Inflammatory macrophage (primary cell): ENCODE results near the gene LMBR1.

Experiments used
- DNase-seq, 2 donors: peaks; one replicate each; pipeline ENCODE4 v3.0.0-alpha.2; 2020 to 2022

Gene LMBR1

DNA sequence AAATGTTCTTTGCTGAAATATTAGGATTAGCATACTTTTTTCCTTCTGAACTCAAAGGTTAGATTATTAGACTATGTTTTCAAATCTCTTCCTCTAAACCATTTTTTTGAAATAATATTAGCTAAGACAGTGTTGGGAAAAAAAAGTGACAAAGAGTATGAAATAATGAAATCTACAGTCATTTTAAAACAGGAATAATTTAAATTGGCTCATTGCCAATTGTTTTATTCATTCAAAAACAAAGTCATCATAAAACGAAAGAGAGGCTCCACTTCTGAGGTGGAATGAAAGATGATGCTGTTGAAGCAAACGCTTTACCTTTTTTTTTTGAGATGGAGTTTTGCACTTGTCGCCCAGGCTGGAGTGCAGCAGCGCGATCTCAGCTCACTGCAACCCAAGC lies 201.2 kb downstream of the LMBR1 start:
- DNase-seq = no peak

DNA sequence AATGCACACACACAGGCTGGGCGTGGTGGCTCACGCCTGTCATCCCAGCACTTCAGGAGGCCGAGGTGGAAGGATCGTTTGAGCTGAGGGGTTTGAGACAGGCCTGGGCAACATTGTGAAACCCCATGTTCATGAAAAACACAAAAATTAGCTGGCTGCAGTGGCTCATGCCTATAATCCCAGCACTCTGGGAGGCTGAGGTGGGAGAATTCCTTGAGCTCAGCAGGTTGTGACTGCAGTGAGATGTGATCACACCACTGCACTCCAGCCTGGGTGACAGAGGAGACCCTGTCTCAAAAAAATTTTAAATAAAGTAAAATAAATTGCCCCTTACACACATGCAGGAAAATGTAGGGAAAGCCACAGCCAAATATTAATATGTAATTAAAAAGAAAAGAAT lies 208.3 kb downstream of the LMBR1 start:
- DNase-seq = no peak

DNA sequence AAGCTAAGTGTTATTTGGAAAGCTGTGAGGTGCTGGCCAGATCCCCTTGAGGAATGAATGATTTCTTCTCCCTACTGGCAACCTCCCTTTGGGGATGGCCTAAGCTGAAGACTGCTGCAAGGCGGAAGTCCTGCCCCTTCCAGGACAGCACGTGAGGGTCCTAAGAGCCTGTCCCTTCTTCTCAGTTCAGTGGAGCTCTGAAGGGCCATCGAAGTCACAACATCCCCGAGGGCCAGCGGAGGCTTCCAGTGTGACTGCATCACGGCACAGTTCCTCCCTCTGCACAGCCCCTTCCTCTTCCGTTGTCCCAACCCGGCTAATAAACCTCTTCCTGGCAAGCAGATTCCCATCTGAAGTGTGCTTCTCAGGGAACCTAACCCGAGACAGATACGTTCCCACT lies 208.7 kb downstream of the LMBR1 start:
- no peak for DNase-seq

DNA sequence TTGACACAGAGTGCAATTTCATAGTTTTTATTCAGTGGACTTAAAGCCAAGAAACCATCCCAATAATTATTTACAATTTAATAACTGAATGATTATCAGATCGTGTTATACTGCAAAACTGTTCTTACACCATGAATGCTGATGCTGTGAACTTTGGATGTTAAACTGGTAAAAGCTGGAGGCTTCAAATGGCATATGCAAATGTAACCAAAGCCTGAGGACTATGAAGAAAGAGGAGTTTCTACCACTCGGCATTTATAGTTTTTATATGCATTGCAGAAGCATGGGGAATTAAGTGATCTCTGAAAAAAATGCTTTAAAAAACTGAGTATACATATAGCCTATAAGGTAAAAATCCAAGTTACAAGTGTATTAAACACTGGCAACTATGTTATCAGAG lies 210.1 kb downstream of the LMBR1 start:
- no peak for DNase-seq

DNA sequence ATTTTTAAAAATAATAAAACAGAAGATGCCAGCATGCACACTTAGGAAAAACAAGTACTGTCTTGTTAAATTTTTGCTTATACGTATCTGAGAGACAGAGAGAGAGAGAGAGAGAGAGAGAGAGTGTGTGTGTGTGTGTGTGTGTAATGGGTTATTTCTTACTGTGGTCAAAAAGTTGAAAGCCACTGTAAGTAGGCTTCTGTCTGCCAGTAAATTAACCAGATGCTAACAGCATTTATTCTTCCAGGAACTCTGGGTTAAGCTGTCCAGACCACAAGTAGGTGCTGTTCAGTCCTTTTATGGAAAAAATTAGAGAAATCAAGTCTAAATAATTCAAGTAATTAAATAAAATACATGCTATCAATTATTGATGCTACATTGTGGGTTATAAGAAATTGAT lies 212.7 kb downstream of the LMBR1 start:
- no peak for DNase-seq

DNA sequence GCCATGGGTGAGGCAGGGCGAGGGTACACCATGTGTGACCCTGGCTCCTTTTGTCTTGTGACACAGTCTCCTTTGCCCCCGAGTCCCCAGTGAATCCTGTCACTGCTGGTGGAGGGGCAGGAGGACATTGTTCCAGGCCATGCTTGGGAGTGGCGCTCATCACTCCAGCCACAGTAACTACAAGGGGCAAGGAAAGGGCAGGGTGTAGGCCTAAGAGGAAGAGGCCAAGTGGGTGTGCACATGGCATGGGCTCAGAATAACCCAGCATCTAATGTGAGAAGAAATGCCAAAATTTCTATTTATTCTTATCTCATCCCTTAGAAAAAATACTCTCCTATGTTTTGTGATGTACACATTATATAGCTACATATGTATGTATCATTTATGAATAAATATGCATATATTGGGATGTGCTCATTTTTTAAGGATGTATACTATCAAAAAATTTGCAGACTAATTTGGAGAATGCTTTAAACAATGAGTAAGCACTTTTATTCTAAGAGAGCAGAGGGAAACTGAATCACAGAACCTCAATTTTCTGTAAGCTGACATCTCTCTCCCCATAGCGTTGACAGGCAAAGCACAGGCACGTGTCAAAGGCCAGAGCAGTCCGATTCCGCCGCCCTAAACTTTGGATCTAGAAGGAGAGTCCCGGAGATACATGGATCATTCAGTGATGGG lies 215.5 kb downstream of the LMBR1 start:
- DNase-seq = no peak

DNA sequence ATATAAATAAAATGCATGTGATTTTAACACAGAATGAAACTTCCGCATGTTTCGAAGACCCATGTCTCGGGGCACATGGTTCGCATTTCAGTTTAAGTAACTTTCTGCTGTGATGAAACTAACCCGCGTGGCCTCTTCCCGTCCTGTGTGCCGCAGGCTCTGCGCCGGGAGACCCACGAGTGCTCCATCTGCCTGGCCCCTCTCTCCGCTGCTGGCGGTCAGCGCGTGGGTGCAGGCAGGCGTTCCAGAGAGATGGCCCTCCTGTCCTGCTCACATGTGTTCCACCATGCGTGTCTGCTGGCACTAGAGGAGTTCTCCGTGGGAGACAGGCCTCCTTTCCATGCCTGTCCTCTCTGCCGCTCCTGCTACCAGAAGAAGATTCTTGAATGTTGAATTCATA lies 216.7 kb downstream of the LMBR1 start:
- no peak for DNase-seq

DNA sequence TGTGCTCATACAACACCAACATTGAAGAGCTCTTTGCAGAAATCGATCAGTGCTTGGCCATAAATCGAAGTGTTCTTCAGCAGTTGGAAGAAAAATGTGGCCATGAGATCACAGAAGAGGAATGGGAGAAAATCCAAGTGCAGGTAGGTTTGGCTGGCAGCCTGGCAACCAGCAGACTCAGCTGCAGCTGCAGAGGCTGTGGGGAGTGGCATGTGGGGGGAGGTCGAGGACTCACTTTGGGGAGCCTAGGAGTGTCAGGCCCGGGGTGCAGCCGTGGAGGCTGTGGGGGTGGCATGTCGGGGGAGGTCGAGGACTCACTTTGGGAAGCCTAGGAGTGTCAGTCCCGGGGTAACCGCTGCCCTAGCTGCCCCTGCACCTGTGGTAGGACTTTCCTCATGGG lies 217.3 kb downstream of the LMBR1 start:
- DNase-seq = no peak

DNA sequence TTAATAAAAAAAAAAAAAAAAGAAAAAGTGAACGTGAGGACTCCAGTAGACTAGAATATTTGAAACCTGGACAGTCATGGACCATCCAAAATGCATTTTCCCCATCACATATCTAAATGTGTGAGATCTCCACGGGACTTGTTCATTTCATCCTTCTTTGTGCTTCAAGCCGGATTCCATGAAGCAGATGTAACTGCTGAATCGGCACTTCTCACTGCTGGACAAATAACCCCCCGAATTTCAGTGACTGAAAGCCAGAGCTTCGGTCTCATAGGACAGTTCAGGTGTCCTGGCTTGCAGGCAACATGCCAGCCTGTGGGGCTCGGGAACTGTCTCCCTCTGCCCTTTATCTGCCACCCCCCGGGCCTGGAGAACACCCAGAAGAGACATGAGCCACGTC lies 219.1 kb downstream of the LMBR1 start:
- DNase-seq = no peak

DNA sequence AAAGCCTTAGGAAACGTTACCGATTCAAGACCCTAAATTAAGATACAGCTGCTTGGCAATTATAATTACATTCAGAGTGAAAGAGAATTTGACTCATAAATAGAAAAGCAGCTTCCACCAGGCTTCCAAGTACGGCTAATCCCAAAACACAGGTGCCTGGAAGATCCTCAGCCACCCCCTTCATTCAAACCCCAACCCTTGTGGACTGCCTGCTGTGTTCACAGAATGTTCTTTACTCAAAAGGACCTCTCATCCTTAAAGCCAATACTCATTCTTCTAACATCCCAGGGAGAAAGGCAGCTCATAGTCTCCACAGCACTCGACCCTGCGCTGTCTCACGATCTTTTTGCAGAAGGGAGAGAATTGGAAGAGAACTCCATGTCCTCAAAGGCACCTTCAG lies 219.5 kb downstream of the LMBR1 start:
- no peak for DNase-seq

DNA sequence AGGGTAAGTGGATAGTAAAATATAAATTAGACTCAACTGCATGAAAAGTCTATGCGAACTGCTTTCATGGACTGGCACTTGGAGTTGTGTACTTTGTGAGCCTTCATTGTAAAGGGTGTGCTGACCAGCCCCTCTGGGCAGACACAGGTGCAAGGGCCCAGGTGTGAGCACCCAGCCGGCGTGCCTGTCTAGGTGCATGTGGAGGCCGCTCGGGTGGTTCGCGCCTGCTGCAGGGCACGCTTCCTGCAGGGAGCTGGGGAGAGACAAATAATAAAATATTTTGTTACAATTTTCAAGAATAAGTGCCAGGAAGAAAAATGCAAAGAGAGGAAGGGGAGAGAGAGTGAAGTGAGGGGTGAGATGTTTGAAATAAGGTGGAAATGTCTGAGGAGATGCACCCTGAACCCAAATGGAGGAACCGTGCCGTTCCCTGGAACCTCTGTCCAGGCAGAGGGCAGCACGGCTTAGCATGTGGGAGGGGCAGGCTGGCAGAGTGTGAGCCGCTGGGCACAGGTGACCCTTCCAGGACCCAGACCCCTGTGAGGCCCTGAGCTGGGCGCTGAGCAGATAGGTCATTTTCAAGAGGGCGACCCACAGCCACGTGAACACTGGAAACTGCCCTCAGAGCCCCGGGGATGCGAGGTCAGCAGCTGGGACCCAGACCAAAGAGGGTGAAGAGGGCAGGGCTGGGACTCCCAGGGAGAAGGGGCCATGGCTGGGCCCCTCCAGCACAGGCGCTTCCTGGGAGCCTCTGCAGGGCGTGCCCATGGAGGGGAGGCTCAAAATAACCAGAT lies 223.8 kb downstream of the LMBR1 start:
- DNase-seq = no peak

DNA sequence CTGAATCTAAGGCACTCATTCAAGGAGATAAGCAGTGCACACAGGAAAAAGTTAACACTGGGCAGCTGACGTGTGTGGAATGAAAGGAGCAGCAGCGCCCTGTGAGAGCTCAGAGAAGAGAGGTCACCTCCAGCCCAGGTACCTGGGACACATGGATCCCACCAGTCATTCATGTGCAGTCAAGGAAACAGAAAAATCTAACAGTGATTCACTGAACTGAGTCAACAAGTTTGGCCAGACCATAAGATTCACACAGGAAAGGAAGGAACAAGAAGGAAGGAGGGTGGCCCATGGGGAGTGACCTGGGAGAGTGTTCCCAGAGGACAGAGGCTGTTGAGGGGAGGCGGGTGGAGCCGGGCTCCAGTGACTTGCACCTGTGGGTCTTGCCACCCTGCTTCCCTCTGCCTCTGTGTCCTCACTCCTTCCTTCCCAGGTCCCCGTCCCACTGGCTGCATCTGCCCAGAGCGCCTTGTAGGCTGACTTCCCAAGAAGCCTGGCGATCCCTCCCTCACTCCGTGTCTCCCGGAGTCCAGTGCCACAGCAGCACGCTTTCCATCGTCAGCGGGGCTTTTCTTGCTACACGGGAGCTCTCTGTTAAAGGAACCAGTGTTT lies 224.7 kb downstream of the LMBR1 start:
- DNase-seq = no peak

DNA sequence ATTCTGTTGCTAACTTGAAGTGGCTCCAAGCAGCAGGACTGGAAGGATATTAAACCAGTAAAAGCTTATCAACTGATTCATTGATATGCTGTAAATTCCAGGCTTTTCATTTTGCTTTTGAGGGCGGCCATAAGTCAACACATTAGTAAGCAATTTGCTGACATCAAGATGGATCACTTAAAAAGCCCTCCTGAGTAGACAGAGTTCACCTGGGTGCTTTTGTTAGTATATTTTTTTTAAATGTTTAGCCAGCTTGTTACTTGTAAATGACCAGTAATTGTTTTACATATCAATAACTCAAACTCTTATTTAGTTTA lies 225.9 kb downstream of the LMBR1 start:
- DNase-seq = no peak

DNA sequence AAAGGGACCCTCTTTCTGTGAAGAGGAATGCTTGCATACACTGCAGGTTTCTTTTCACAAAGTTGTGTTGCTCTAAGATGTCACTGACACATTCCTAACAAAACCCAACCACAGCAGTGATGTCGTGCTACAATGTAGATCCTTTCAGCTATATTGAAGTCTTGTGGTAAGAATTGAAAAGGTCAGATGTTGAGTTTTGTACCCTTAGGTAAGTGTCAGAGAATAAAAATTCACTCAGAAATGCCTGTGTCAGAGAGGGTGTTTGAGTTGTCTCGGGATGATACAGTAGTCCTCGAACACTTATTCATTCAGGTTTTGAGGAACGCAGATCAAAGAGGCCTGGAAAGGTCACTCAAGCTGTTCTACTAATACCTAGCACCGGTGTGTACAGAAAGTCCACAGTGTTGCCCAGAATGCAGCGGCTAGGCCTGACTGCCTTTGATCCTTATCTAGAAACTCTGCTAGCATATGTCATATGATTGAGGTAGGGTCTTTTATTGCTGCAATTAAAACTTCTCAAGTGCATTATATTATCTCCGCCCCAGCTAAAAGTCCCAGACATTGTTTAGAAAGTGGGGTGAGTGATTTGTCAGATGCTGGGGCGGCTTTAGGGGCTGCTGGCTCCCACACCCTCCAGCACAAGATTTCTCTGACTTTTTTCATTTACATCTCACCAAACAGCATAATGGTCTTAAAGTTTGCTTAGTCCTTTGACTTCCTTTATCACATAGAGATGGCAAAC lies 226.4 kb downstream of the LMBR1 start:
- no peak for DNase-seq

DNA sequence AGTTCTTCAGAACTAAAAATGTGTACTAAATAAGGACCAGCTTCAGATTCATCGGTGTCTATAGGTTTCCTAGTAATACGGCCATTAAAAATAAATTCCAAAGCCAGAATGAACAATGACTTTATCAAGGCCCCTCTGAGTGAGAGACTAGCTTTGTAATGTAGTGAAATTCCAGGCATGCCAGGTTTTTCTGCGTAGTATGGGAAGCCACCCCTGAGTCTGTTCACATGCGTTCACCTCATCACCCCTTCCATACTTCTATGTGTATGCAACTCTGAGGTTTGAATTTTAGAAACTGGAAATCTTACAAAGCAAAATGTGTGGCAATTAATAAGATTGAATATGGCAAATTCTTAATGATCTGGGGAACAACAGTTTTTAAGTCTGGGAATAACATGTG lies 227.9 kb downstream of the LMBR1 start:
- no peak for DNase-seq

DNA sequence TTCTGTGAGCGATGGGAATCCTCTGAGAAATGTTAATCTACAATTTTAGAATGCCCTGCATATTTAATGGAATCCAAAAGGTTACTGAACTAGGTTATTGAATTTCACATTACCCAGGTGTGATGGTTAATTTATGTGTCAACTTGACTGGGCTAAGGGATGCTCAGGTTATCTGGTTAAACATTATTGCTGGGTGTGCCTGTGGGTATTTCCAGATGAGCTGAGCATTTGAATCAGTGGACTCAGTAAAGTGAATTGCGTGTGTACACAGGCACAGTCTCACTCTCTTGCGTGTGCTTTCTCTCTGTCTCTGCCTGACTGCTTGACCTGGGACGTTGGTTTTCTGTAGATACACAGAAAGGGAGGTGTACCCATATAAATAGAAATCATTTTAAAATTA lies 230.7 kb downstream of the LMBR1 start:
- no peak for DNase-seq

DNA sequence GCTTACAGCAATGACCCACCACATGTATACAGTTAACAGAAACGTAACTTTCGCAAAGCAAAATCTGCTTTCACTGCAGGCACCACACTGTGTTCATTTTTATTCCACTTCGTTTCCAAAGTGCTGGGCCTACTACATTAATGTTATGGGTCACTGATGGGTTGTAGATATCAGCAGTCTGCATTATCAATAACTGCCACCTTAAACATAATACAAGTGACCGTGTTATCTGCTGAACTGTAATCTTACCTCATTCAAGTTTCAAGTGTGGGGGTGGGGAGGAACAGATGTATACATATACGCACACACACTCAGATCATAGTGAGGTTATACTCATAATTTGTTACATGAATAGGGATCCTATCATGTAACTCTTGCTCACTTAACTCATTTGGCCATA lies 231.3 kb downstream of the LMBR1 start:
- DNase-seq = no peak

DNA sequence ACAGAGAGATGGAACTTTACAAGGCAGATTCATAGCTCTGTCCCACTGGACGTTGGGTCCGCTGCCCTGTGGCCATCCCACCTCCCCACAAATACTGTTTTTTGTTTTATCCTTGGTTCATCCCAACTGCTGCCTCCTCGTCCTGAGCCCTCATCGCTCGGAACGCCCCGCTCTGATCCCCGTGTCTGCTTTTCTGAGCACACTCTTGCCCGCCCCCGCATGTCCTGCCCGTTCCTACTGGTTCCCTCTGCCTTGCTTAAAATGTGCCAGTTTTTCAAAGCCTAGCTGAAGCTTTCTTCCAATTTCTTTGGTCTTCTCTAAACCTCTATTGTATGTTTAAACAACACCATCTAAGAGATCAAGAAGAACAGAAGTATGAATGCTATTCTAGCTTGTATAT lies 233.0 kb downstream of the LMBR1 start:
- no peak for DNase-seq

DNA sequence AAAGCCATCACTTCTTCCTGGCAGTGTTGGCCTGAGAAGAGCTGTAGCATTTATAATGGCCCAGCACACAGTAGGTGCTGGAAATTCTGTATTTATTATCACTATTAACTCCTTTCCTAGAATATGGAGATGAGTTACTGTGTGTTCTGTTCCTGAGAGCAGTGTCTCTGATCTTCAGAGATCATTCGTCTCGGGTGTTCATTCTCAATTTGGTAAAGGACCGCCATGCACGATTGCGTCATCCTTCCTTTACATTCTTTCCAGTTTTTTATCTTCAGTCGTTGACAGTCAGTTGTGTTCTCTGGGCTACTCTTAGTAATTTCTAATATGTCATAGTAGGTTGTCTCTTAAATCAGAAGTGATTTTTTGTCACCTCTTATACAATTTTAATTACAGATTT lies 233.8 kb downstream of the LMBR1 start:
- no peak for DNase-seq

DNA sequence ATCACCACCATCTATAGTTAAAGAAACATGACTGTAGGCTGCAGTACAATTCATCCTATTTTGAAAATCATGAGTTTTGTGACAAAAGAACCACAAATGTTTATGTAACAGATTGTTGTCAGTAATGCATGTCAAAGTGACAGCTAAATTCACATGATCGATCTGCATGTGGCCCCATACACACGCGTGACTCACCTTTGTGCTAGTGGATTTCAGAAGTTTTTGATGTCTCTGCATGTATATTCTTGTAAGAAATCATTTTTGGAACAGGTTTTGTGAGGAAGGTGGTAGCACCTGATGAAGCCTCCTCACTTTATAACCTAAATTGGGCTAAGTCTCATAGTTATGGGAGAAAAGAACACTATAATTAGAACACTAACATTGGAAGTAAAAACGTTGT lies 235.3 kb downstream of the LMBR1 start:
- no peak for DNase-seq

DNA sequence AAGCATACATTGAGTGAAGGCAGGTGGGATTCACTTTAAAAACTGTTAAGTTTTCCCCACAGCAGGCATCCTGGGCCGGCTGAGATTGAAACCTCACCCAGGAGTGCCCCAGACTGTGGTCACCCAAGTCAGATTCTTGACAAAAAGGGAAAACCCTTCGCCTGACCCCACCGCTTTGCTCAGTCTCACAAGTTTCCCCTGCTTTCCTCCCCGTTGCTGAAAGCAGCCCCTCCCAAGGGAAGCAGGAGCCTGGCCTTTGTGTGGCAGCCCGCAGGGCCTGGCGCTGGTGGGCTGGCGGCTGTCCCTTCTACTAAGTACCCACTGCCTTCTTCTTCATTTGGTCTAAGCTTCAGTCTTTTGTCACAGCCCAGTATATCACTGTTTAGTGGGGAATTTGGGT lies 236.4 kb downstream of the LMBR1 start:
- DNase-seq = no peak

DNA sequence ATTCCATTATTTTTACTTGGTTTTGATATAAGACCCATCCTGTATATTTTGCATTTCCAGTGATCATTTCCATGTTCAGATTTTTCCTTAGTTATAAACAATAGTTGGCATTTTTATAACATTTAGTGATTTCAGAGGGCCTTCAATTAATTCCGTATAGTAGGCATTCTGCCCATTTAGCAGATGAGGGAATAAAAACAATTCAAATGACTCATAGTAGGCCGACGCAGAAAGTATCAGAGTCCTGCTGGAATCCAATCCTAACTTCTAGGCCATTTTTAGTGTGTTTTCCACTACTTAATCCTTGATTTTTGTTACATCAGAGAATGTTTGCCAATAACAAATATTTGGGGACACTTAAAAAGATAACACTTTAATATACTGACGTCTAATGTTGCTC lies 237.0 kb downstream of the LMBR1 start:
- DNase-seq = no peak

DNA sequence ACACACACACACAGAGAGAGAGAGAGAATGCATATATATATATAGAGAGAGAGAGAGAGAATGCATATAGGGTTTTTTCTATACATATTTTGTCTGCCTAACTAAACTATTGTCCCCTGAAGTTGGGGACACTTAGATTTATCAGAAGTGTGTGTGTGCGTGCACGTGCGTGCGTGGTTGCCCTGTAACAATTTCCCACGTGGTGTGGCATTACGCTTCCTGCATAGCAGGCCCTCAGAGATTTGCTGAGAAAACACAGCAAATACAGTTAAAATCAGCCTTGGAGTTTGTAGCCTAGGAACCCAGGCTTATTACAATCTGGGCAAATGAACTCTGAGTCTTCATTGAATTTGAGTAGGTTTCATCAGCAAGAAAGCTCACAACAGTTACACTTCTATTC lies 237.7 kb downstream of the LMBR1 start:
- DNase-seq = no peak
